ENCODE data around the gene MAP7D2. TPM values are rescaled to one million over a fixed set of nuclear protein-coding genes. Genes with fewer than 3 reads are reported as not detected.

The MAP7D2 gene
- total RNA-seq, 1 experiment from 2014 or later, result 0.15 TPM

DNA sequence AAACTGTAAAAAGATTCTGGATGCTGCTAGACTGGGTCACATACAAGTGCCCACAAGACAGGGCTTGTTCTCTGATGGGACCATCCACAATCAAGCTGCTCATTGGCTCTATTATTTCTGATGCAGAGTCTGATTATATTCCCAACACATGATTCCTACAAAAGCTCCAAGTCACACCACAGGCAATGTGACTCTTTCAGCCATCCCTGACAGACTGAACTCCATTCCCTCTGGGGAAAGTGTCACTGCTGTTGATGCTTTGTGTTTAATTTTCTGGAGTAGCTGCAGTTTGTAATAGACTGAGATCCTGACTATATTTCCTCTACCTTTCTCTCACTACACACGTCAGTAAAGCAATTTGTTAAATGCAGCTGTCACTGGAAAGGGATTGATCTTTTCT, 70.5 kb downstream of the MAP7D2 start (continued):
- TF ChIP-seq FOSL1 (IDR thresholded peaks at IDR 0.05; ENCODE audit: low read depth), result no peak
- TF ChIP-seq, protein P1, sequence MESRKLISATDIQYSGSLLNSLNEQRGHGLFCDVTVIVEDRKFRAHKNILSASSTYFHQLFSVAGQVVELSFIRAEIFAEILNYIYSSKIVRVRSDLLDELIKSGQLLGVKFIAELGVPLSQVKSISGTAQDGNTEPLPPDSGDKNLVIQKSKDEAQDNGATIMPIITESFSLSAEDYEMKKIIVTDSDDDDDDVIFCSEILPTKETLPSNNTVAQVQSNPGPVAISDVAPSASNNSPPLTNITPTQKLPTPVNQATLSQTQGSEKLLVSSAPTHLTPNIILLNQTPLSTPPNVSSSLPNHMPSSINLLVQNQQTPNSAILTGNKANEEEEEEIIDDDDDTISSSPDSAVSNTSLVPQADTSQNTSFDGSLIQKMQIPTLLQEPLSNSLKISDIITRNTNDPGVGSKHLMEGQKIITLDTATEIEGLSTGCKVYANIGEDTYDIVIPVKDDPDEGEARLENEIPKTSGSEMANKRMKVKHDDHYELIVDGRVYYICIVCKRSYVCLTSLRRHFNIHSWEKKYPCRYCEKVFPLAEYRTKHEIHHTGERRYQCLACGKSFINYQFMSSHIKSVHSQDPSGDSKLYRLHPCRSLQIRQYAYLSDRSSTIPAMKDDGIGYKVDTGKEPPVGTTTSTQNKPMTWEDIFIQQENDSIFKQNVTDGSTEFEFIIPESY (IDR thresholded peaks at IDR 0.05; ENCODE audit: extremely low read depth, insufficient replicate concordance, low read length), result no peak

DNA sequence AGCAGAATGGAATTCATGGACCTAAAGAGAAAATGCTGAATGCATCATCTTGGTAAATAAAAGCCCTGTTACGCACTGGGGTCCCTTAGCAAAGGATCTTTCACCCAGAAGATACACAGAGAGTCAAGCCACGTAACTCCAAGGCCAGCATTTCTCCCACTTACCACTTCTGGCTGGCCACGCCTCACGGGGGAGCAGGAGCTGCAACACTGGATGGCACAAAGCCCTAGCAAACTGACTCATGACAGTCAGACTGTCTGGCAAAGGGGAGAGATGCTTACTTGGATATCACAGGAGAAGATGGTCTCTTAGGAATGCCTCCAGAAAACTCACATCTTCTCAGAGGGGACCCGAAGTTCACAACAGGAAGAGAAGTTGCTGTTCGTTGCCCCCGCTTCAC, 74.5 kb downstream of the MAP7D2 start:
- no peak for ATAC-seq
- TF ChIP-seq POLR2AphosphoS5 (IDR thresholded peaks at IDR 0.05; ENCODE audit: low read depth, low read length), result no peak
- TF ChIP-seq, protein P2, sequence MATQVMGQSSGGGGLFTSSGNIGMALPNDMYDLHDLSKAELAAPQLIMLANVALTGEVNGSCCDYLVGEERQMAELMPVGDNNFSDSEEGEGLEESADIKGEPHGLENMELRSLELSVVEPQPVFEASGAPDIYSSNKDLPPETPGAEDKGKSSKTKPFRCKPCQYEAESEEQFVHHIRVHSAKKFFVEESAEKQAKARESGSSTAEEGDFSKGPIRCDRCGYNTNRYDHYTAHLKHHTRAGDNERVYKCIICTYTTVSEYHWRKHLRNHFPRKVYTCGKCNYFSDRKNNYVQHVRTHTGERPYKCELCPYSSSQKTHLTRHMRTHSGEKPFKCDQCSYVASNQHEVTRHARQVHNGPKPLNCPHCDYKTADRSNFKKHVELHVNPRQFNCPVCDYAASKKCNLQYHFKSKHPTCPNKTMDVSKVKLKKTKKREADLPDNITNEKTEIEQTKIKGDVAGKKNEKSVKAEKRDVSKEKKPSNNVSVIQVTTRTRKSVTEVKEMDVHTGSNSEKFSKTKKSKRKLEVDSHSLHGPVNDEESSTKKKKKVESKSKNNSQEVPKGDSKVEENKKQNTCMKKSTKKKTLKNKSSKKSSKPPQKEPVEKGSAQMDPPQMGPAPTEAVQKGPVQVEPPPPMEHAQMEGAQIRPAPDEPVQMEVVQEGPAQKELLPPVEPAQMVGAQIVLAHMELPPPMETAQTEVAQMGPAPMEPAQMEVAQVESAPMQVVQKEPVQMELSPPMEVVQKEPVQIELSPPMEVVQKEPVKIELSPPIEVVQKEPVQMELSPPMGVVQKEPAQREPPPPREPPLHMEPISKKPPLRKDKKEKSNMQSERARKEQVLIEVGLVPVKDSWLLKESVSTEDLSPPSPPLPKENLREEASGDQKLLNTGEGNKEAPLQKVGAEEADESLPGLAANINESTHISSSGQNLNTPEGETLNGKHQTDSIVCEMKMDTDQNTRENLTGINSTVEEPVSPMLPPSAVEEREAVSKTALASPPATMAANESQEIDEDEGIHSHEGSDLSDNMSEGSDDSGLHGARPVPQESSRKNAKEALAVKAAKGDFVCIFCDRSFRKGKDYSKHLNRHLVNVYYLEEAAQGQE (IDR thresholded peaks at IDR 0.05; ENCODE audit: low read depth), result no peak
- no peak for TF ChIP-seq TCF7L2 (IDR thresholded peaks at IDR 0.05; ENCODE audit: borderline replicate concordance, extremely low read depth, insufficient read depth, insufficient read length)
- TF ChIP-seq EZH2 (IDR thresholded peaks at IDR 0.05), result no peak
- TF ChIP-seq, protein P1 (IDR thresholded peaks at IDR 0.05; ENCODE audit: extremely low read depth, insufficient replicate concordance, low read length), result no peak
- TF ChIP-seq ZNF274 (IDR thresholded peaks at IDR 0.05; ENCODE audit: low read depth, low read length), result no peak
- ChIA-PET POLR2A (no interaction called here), CTCF (no interaction called here), RAD21 (ENCODE audit: low non-redundant PET in 1 of 2, low total read pairs in 2 of 2, uncharacterized antibody in 2 of 2, unreplicated experiment in 2 of 2) (no interaction called here)
- H3K36me3 ChIP-seq (ENCODE audit: control insufficient read depth in 1 of 2, insufficient read depth in 2 of 2, low read length in 2 of 2), result no peaks in the 10 kb centered on the region
- no peak overlapping the region for H3K9ac ChIP-seq (ENCODE audit: low read length)
- intact Hi-C loops (cut with micrococcal nuclease), result no loop called here
- H3K27me3 ChIP-seq (ENCODE audit: insufficient read depth, low read length), result no peaks in the 10 kb centered on the region
- H3K79me2 ChIP-seq (ENCODE audit: insufficient read depth, low read length), result no peaks in the 10 kb centered on the region
- H2AFZ ChIP-seq (ENCODE audit: low read depth, low read length, poor library complexity, severe bottlenecking), result no peak overlapping the region
- BruUV-seq (replicated peaks), result no TSS peak
- DNase-seq (ENCODE audit: low read depth, low spot score), result no peak
- no peaks in the 10 kb centered on the region for H3K9me2 ChIP-seq (ENCODE audit: insufficient read depth)
- H3K27ac ChIP-seq (ENCODE audit: low read depth, low read length), result no peak overlapping the region
- H3K4me1 ChIP-seq (ENCODE audit: control insufficient read depth in 1 of 2, insufficient read depth in 2 of 2, low read length in 2 of 2), result no peaks in the 10 kb centered on the region
- H3K9me3 ChIP-seq (ENCODE audit: control insufficient read depth in 1 of 2, insufficient read depth in 1 of 2, low read depth in 1 of 2, low read length in 2 of 2), result no peaks in the 10 kb centered on the region
- no peak overlapping the region for H3K4me3 ChIP-seq (replicated peaks in 1 of 2; ENCODE audit: low read depth in 1 of 2, low read length in 2 of 2)
- no peaks in the 10 kb centered on the region for H4K20me1 ChIP-seq (ENCODE audit: insufficient read depth)
- no peak overlapping the region for H3K4me2 ChIP-seq (ENCODE audit: low read length)

Measured in HCT116 (cell line).